HEK293 (cell line): ENCODE data around the gene ASRGL1.

ENCODE experiments used
- CTCF ChIA-PET: fragments of 350-600 bp; formaldehyde crosslinking; extraction: SDS; loops from one replicate; lab custom pipeline; 2021; ENCODE audit warnings: antibody characterized with exemption; lab: Yijun Ruan, JAX
- POLR2A ChIA-PET: fragments of 300-600 bp; formaldehyde crosslinking; extraction: SDS; loops from one replicate; lab custom pipeline; 2020; ENCODE audit warnings: antibody characterized with exemption, inconsistent platforms; lab: Yijun Ruan, JAX
- H3K27ac ChIP-seq: fragments of 200-500 bp; sonication (Bioruptor generic); 2 replicates; pipeline ENCODE4 v1.5.1; 2014; ENCODE audit warnings: low read depth, low read length, control low read depth, inconsistent platforms; ENCODE audit errors: extremely low read depth
- H3K36me3 ChIP-seq, 2 experiments: fragments of 200-500 bp in 1 of 2; sonication (Bioruptor generic) in 1 of 2; 1 replicate in 1 of 2; 2 replicates in 1 of 2; pipeline ENCODE4 v1.5.1; 2014 to 2017; ENCODE audit warnings: inconsistent platforms in 2 of 2, low read length in 2 of 2; ENCODE audit not compliant: control insufficient read depth in 2 of 2, insufficient read depth in 1 of 2
- H3K4me1 ChIP-seq: fragments of 200-500 bp; sonication (Bioruptor generic); 2 replicates; pipeline ENCODE4 v1.5.1; 2014; ENCODE audit warnings: mild to moderate bottlenecking, low read length, inconsistent platforms; ENCODE audit not compliant: control insufficient read depth, insufficient read depth
- H3K4me3 ChIP-seq: 2 replicates; pipeline ENCODE4 v1.5.1; 2011; ENCODE audit warnings: low read depth, mild to moderate bottlenecking, control low read depth, low read length, moderate library complexity
- H3K9me3 ChIP-seq: fragments of 200-500 bp; sonication (Bioruptor generic); 2 replicates; pipeline ENCODE4 v1.5.1; 2014; ENCODE audit warnings: low read depth, low read length, inconsistent platforms; ENCODE audit not compliant: control insufficient read depth, insufficient read depth
- GFI1B ChIP-seq: fragments of 450-650 bp; formaldehyde crosslinking; IDR thresholded peaks from 2 replicates; pipeline ENCODE4 v1.5.1; 2016; ENCODE audit warnings: missing biosample characterization, missing genetic modification characterization
- KLF10 ChIP-seq: fragments of 450-650 bp; IDR thresholded peaks from 2 replicates; pipeline ENCODE4 v1.5.1; 2018; ENCODE audit warnings: missing biosample characterization, mild to moderate bottlenecking, missing genetic modification characterization
- KLF8 ChIP-seq: fragments of 450-650 bp; formaldehyde crosslinking; IDR thresholded peaks from 2 replicates; pipeline ENCODE4 v1.5.1; 2016; ENCODE audit warnings: missing biosample characterization, missing genetic modification characterization
- ZBTB20 ChIP-seq: fragments of 450-650 bp; formaldehyde crosslinking; IDR thresholded peaks from 2 replicates; pipeline ENCODE4 v1.5.1; 2016; ENCODE audit warnings: missing biosample characterization, missing genetic modification characterization
- ZBTB8A ChIP-seq: fragments of 450-650 bp; formaldehyde crosslinking; IDR thresholded peaks from 2 replicates; pipeline ENCODE4 v1.5.1; 2016; ENCODE audit warnings: missing biosample characterization, missing genetic modification characterization
- ZFP69B ChIP-seq: fragments of 450-650 bp; formaldehyde crosslinking; IDR thresholded peaks from 2 replicates; pipeline ENCODE4 v1.5.1; 2016; ENCODE audit warnings: missing biosample characterization, missing genetic modification characterization
- ZNF302 ChIP-seq: fragments of 450-650 bp; formaldehyde crosslinking; IDR thresholded peaks from 2 replicates; pipeline ENCODE4 v1.5.1; 2016; ENCODE audit warnings: missing biosample characterization, missing genetic modification characterization, low read depth
- ZNF366 ChIP-seq: fragments of 450-650 bp; formaldehyde crosslinking; conservative IDR thresholded peaks from 2 replicates; pipeline ENCODE4 v1.5.1; 2016; ENCODE audit warnings: missing biosample characterization, missing genetic modification characterization
- ZNF624 ChIP-seq: fragments of 450-650 bp; formaldehyde crosslinking; IDR thresholded peaks from 2 replicates; pipeline ENCODE4 v1.5.1; 2017; ENCODE audit warnings: missing biosample characterization, missing genetic modification characterization
- ZNF76 ChIP-seq: fragments of 450-650 bp; formaldehyde crosslinking; IDR thresholded peaks from 2 replicates; pipeline ENCODE4; 2016; ENCODE audit warnings: low read depth, missing biosample characterization, missing genetic modification characterization, borderline replicate concordance
- ZNF843 ChIP-seq: fragments of 450-650 bp; formaldehyde crosslinking; IDR thresholded peaks from 2 replicates; pipeline ENCODE4 v1.5.1; 2016; ENCODE audit warnings: missing biosample characterization, missing genetic modification characterization
- TF ChIP-seq, protein P1 (sequence below): fragments of 450-650 bp; formaldehyde crosslinking; IDR thresholded peaks from 2 replicates; pipeline ENCODE4 v1.5.1; 2016; ENCODE audit warnings: missing biosample characterization, missing genetic modification characterization
- TF ChIP-seq, protein P2 (sequence below): fragments of 450-650 bp; formaldehyde crosslinking; IDR thresholded peaks from 2 replicates; pipeline ENCODE4 v1.5.1; 2016; ENCODE audit warnings: missing biosample characterization, missing genetic modification characterization
- TF ChIP-seq, protein P3 (sequence below): fragments of 450-650 bp; formaldehyde crosslinking; IDR thresholded peaks from 2 replicates; pipeline ENCODE4 v1.5.0; 2017; ENCODE audit warnings: missing biosample characterization, missing genetic modification characterization, borderline replicate concordance
- TF ChIP-seq, protein P4 (sequence below): fragments of 450-650 bp; formaldehyde crosslinking; IDR thresholded peaks from 2 replicates; pipeline ENCODE4 v1.5.1; 2017; ENCODE audit warnings: missing biosample characterization, missing genetic modification characterization
- TF ChIP-seq, protein P5 (sequence below): fragments of 450-650 bp; formaldehyde crosslinking; IDR thresholded peaks from 2 replicates; pipeline ENCODE4 v1.5.1; 2016; ENCODE audit warnings: missing biosample characterization, missing genetic modification characterization, borderline replicate concordance
- TF ChIP-seq, protein P6 (sequence below): fragments of 450-650 bp; formaldehyde crosslinking; IDR thresholded peaks from 2 replicates; pipeline ENCODE4 v1.5.1; 2016; ENCODE audit warnings: missing biosample characterization, missing genetic modification characterization
- TF ChIP-seq, protein P7 (sequence below): fragments of 450-650 bp; formaldehyde crosslinking; IDR thresholded peaks from 2 replicates; pipeline ENCODE4 v1.5.1; 2016; ENCODE audit warnings: missing biosample characterization, missing genetic modification characterization

The ASRGL1 gene

DNA sequence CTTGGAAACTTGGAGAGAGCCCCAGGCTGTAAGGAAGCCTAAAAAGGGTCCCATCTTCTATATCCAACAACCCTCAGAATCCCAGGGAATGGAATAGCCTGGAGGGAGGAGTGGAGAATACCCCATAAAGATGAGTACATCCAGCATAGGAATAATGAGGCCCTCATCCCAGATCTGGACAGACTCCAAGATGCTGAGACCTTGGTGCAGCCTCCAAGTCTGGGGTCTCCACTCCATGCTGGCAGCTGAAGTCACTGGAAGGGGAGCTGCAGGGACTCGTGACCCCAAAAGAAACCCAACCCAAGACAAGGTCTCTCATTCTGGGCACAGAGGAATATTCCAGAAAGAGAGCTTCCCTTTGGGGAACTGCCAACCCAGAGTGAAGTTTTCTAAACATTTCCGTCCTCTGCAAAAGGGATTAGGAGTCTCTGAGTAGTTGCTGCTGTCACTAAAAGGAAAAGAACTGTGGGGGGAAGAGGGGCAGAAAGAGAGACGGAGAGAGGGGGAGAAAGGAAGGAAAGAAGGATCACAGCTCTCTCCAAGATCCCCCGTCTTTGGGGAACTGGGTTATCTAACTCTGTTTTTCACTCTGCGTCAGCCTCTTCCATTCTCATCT, 82.2 kb downstream of the ASRGL1 start (continued):
- TF ChIP-seq, protein P1, sequence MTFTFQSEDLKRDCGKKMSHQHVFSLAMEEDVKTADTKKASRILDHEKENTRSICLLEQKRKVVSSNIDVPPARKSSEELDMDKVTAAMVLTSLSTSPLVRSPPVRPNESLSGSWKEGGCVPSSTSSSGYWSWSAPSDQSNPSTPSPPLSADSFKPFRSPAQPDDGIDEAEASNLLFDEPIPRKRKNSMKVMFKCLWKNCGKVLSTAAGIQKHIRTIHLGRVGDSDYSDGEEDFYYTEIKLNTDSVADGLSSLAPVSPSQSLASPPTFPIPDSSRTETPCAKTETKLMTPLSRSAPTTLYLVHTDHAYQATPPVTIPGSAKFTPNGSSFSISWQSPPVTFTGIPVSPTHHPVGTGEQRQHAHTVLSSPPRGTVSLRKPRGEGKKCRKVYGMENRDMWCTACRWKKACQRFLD (tag by site-specific recombination), result no peak
- TF ChIP-seq ZNF366 (tag by site-specific recombination) (peak; percentile 70; the same call in 1 of the 2 replicates), ZNF76 (no peak), ZBTB8A (tag by site-specific recombination) (no peak), GFI1B (tag by site-specific recombination) (no peak)
- TF ChIP-seq, protein P2, sequence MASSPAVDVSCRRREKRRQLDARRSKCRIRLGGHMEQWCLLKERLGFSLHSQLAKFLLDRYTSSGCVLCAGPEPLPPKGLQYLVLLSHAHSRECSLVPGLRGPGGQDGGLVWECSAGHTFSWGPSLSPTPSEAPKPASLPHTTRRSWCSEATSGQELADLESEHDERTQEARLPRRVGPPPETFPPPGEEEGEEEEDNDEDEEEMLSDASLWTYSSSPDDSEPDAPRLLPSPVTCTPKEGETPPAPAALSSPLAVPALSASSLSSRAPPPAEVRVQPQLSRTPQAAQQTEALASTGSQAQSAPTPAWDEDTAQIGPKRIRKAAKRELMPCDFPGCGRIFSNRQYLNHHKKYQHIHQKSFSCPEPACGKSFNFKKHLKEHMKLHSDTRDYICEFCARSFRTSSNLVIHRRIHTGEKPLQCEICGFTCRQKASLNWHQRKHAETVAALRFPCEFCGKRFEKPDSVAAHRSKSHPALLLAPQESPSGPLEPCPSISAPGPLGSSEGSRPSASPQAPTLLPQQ (tag by site-specific recombination), result 0 out of 2 replicates have a peak, but pooled peaks have one; percentile 35
- TF ChIP-seq, protein P3, sequence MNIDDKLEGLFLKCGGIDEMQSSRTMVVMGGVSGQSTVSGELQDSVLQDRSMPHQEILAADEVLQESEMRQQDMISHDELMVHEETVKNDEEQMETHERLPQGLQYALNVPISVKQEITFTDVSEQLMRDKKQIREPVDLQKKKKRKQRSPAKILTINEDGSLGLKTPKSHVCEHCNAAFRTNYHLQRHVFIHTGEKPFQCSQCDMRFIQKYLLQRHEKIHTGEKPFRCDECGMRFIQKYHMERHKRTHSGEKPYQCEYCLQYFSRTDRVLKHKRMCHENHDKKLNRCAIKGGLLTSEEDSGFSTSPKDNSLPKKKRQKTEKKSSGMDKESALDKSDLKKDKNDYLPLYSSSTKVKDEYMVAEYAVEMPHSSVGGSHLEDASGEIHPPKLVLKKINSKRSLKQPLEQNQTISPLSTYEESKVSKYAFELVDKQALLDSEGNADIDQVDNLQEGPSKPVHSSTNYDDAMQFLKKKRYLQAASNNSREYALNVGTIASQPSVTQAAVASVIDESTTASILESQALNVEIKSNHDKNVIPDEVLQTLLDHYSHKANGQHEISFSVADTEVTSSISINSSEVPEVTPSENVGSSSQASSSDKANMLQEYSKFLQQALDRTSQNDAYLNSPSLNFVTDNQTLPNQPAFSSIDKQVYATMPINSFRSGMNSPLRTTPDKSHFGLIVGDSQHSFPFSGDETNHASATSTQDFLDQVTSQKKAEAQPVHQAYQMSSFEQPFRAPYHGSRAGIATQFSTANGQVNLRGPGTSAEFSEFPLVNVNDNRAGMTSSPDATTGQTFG (tag by site-specific recombination), result no peak

DNA sequence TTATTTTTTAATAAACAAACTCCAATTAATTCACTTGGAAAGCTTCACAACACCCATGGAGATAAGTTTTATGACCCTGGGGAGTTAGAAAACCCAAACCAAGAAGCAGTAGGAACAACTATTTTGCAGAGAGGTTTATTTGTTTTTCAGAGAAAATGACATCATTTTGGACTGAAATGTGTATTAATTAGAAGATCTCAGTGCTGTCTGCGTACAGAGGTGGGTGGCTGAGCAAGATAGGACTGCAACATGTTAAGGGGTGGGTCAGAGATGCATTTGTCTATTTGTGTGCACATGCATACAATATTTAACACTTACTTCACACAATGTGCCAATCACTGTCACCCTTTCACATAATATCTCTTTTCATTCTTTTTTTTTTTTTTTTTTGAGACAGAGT, 82.7 kb downstream of the ASRGL1 start:
- H3K36me3 ChIP-seq, result no peaks in the 10 kb centered on the region
- POLR2A ChIA-PET, result interaction anchor here (0.6 kb wide), 2 partner anchors 25 to 155 kb away, joined by 3 to 4 read pairs; no protein-coding TSS in a partner anchor
- H3K27ac ChIP-seq, result no peak overlapping the region
- H3K4me1 ChIP-seq, result peaks cover 3% of the 10 kb centered on the region; the same call in 1 of the 2 replicates
- H3K9me3 ChIP-seq, result no peaks in the 10 kb centered on the region
- no peak overlapping the region for H3K4me3 ChIP-seq
- CTCF ChIA-PET, result interaction anchor here (0.7 to 1.3 kb wide), 3 partner anchors 25 to 141 kb away, joined by 3 read pairs; no protein-coding TSS in a partner anchor
- TF ChIP-seq ZNF624, result no peak
- TF ChIP-seq, protein P4, sequence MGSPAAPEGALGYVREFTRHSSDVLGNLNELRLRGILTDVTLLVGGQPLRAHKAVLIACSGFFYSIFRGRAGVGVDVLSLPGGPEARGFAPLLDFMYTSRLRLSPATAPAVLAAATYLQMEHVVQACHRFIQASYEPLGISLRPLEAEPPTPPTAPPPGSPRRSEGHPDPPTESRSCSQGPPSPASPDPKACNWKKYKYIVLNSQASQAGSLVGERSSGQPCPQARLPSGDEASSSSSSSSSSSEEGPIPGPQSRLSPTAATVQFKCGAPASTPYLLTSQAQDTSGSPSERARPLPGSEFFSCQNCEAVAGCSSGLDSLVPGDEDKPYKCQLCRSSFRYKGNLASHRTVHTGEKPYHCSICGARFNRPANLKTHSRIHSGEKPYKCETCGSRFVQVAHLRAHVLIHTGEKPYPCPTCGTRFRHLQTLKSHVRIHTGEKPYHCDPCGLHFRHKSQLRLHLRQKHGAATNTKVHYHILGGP (tag by site-specific recombination), result no peak
- TF ChIP-seq KLF8 (tag by site-specific recombination), result 0 out of 2 replicates have a peak, but pooled peaks have one; percentile 38
- TF ChIP-seq, protein P5, sequence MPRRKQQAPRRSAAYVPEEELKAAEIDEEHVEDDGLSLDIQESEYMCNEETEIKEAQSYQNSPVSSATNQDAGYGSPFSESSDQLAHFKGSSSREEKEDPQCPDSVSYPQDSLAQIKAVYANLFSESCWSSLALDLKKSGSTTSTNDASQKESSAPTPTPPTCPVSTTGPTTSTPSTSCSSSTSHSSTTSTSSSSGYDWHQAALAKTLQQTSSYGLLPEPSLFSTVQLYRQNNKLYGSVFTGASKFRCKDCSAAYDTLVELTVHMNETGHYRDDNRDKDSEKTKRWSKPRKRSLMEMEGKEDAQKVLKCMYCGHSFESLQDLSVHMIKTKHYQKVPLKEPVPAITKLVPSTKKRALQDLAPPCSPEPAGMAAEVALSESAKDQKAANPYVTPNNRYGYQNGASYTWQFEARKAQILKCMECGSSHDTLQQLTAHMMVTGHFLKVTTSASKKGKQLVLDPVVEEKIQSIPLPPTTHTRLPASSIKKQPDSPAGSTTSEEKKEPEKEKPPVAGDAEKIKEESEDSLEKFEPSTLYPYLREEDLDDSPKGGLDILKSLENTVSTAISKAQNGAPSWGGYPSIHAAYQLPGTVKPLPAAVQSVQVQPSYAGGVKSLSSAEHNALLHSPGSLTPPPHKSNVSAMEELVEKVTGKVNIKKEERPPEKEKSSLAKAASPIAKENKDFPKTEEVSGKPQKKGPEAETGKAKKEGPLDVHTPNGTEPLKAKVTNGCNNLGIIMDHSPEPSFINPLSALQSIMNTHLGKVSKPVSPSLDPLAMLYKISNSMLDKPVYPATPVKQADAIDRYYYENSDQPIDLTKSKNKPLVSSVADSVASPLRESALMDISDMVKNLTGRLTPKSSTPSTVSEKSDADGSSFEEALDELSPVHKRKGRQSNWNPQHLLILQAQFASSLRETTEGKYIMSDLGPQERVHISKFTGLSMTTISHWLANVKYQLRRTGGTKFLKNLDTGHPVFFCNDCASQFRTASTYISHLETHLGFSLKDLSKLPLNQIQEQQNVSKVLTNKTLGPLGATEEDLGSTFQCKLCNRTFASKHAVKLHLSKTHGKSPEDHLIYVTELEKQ (tag by site-specific recombination), result peak; percentile 62; the same call in 1 of the 2 replicates
- TF ChIP-seq ZBTB20 (tag by site-specific recombination), result peak; percentile 58; the same call in 1 of the 2 replicates
- TF ChIP-seq ZFP69B (tag by site-specific recombination), result no peak
- TF ChIP-seq, protein P6, sequence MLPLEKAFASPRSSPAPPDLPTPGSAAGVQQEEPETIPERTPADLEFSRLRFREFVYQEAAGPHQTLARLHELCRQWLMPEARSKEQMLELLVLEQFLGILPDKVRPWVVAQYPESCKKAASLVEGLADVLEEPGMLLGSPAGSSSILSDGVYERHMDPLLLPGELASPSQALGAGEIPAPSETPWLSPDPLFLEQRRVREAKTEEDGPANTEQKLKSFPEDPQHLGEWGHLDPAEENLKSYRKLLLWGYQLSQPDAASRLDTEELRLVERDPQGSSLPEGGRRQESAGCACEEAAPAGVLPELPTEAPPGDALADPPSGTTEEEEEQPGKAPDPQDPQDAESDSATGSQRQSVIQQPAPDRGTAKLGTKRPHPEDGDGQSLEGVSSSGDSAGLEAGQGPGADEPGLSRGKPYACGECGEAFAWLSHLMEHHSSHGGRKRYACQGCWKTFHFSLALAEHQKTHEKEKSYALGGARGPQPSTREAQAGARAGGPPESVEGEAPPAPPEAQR (tag by site-specific recombination), result no peak
- peak; percentile 74; the same call in 1 of the 2 replicates for TF ChIP-seq ZNF843 (tag by site-specific recombination)
- TF ChIP-seq ZNF302 (tag by site-specific recombination), result no peak
- TF ChIP-seq, protein P7, sequence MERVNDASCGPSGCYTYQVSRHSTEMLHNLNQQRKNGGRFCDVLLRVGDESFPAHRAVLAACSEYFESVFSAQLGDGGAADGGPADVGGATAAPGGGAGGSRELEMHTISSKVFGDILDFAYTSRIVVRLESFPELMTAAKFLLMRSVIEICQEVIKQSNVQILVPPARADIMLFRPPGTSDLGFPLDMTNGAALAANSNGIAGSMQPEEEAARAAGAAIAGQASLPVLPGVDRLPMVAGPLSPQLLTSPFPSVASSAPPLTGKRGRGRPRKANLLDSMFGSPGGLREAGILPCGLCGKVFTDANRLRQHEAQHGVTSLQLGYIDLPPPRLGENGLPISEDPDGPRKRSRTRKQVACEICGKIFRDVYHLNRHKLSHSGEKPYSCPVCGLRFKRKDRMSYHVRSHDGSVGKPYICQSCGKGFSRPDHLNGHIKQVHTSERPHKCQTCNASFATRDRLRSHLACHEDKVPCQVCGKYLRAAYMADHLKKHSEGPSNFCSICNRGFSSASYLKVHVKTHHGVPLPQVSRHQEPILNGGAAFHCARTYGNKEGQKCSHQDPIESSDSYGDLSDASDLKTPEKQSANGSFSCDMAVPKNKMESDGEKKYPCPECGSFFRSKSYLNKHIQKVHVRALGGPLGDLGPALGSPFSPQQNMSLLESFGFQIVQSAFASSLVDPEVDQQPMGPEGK (tag by site-specific recombination), result 0 out of 2 replicates have a peak, but pooled peaks have one; percentile 9
- peak; percentile 50 for TF ChIP-seq KLF10 (tag by site-specific recombination)
